ENCODE measurements around the gene XRCC5. TPM values are rescaled to one million over a fixed set of nuclear protein-coding genes. Genes with fewer than 3 reads are reported as not detected.

The XRCC5 gene
- total RNA-seq, 1 experiment from 2014 or later, result 534 TPM

GRCh38 chr2:216114714-216115531 is 5.8 kb downstream of the XRCC5 start:
- intact Hi-C loops (cut with micrococcal nuclease; ENCODE audit: unreplicated experiment), result no loop called here
- ChIA-PET CTCF (interaction anchor here (0.5 to 0.7 kb wide), 6 partner anchors 26 to 258 kb away, joined by 3 to 5 read pairs (median 4); no protein-coding TSS in a partner anchor), POLR2A (ENCODE audit: low non-redundant PET) (no interaction called here)
- Histone ChIP-seq H3K4me1 (ENCODE audit: insufficient read depth, low read length, poor library complexity, severe bottlenecking) (peaks cover 72% of the 10 kb centered on the region), H3K27me3 (replicated peaks; ENCODE audit: insufficient read depth, low read depth, low read length, poor library complexity) (no peaks in the 10 kb centered on the region), H3K36me3 (ENCODE audit: insufficient read depth, low read length, poor library complexity, severe bottlenecking) (peaks cover 84% of the 10 kb centered on the region), H3K27ac (ENCODE audit: low read depth, low read length, poor library complexity, severe bottlenecking) (peak overlapping the region; percentile 96), H3K9me3 (ENCODE audit: low read depth, low read length, poor library complexity, severe bottlenecking) (no peaks in the 10 kb centered on the region), H3K4me3 (ENCODE audit: low read depth, low read length, poor library complexity, severe bottlenecking) (peak overlapping the region; percentile 51)
- TF ChIP-seq CTCF (conservative IDR thresholded peaks at IDR 0.05; ENCODE audit: low read depth, low read length) (peak; percentile 94), EZH2 (IDR thresholded peaks at IDR 0.05; ENCODE audit: borderline replicate concordance, low read depth, low read length, poor library complexity, severe bottlenecking) (no peak)
- DNase-seq (ENCODE audit: low spot score), result peak; percentile 99
- no TSS peak for BruUV-seq (replicated peaks)

GRCh38 chr2:216116418-216116817 is 7.3 kb downstream of the XRCC5 start:
- no peaks in the 10 kb centered on the region for H3K27me3 ChIP-seq (replicated peaks; ENCODE audit: insufficient read depth, low read depth, low read length, poor library complexity)
- H3K27ac ChIP-seq (ENCODE audit: low read depth, low read length, poor library complexity, severe bottlenecking), result peak overlapping the region; percentile 96
- H3K4me3 ChIP-seq (ENCODE audit: low read depth, low read length, poor library complexity, severe bottlenecking), result no peak overlapping the region
- peaks cover 87% of the 10 kb centered on the region for H3K36me3 ChIP-seq (ENCODE audit: insufficient read depth, low read length, poor library complexity, severe bottlenecking)
- H3K9me3 ChIP-seq (ENCODE audit: low read depth, low read length, poor library complexity, severe bottlenecking), result no peaks in the 10 kb centered on the region
- no peak for DNase-seq (ENCODE audit: low spot score)
- no TSS peak for BruUV-seq (replicated peaks)
- POLR2A ChIA-PET (ENCODE audit: low non-redundant PET), result no interaction called here
- TF ChIP-seq CTCF (conservative IDR thresholded peaks at IDR 0.05; ENCODE audit: low read depth, low read length) (no peak), EZH2 (IDR thresholded peaks at IDR 0.05; ENCODE audit: borderline replicate concordance, low read depth, low read length, poor library complexity, severe bottlenecking) (no peak)
- H3K4me1 ChIP-seq (ENCODE audit: insufficient read depth, low read length, poor library complexity, severe bottlenecking), result peaks cover 63% of the 10 kb centered on the region
- intact Hi-C loops (cut with micrococcal nuclease; ENCODE audit: unreplicated experiment), result no loop called here
- CTCF ChIA-PET, result no interaction called here

- no peak for DNase-seq (ENCODE audit: low spot score)
- CTCF ChIA-PET, result no interaction called here
- POLR2A ChIA-PET (ENCODE audit: low non-redundant PET), result no interaction called here
- no peaks in the 10 kb centered on the region for H3K9me3 ChIP-seq (ENCODE audit: low read depth, low read length, poor library complexity, severe bottlenecking)
- H3K27me3 ChIP-seq (replicated peaks; ENCODE audit: insufficient read depth, low read depth, low read length, poor library complexity), result no peaks in the 10 kb centered on the region
- BruUV-seq (replicated peaks), result no TSS peak
- peaks cover 87% of the 10 kb centered on the region for H3K36me3 ChIP-seq (ENCODE audit: insufficient read depth, low read length, poor library complexity, severe bottlenecking)
- no peak overlapping the region for H3K4me3 ChIP-seq (ENCODE audit: low read depth, low read length, poor library complexity, severe bottlenecking)
- H3K4me1 ChIP-seq (ENCODE audit: insufficient read depth, low read length, poor library complexity, severe bottlenecking), result peaks cover 56% of the 10 kb centered on the region
- TF ChIP-seq CTCF (conservative IDR thresholded peaks at IDR 0.05; ENCODE audit: low read depth, low read length) (no peak), EZH2 (IDR thresholded peaks at IDR 0.05; ENCODE audit: borderline replicate concordance, low read depth, low read length, poor library complexity, severe bottlenecking) (no peak)
- intact Hi-C loops (cut with micrococcal nuclease; ENCODE audit: unreplicated experiment), result no loop called here
- peak overlapping the region; percentile 44 for H3K27ac ChIP-seq (ENCODE audit: low read depth, low read length, poor library complexity, severe bottlenecking)
Observed at GRCh38 chr2:216117561-216118340, 8.6 kb downstream of the XRCC5 start.
